Esophagus muscularis mucosa (tissue), 4 donors: Measurements from ENCODE around the gene AATK. TPM values are rescaled to one million over a fixed set of nuclear protein-coding genes. Genes with fewer than 3 reads are reported as not detected.

Source experiments
- DNase-seq: peaks from one replicate; pipeline ENCODE4 v3.0.0-alpha.2; 2017; ENCODE audit errors: extremely low spot score
- H3K27ac ChIP-seq, 4 donors: fragments of 200-600 bp; sonication (generic); replicated peaks in 1 of 4; 1 replicate in 3 of 4; 2 replicates in 1 of 4; pipeline ENCODE4 v1.5.1; 2016 to 2019; ENCODE audit warnings: mild to moderate bottlenecking in 1 of 4
- H3K27me3 ChIP-seq, 4 donors: fragments of 200-600 bp; sonication (generic); one replicate each; pipeline versions ENCODE4 v1.5.1 to v1.6.0; 2016 to 2019
- H3K36me3 ChIP-seq, 4 donors: fragments of 200-600 bp; sonication (generic); one replicate each; pipeline ENCODE4 v1.5.1; 2016 to 2019
- H3K4me1 ChIP-seq, 4 donors: fragments of 200-600 bp; sonication (generic); one replicate each; pipeline ENCODE4 v1.5.1; 2016 to 2019
- H3K4me3 ChIP-seq, 4 donors: fragments of 200-600 bp; sonication (generic); 1 replicate in 2 of 4; 2 replicates in 2 of 4; pipeline ENCODE4 v1.5.1; 2016 to 2019; ENCODE audit warnings: mild to moderate bottlenecking in 4 of 4, moderate library complexity in 1 of 4
- H3K9me3 ChIP-seq, 4 donors: fragments of 200-600 bp; sonication (generic); 1 replicate in 3 of 4; 2 replicates in 1 of 4; pipeline ENCODE4 v1.5.1; 2016 to 2019
- EP300 ChIP-seq: sonication (generic); formaldehyde crosslinking; IDR thresholded peaks from one replicate; pipeline ENCODE4 v1.6.1; 2017; ENCODE audit warnings: antibody characterized with exemption
- POLR2A ChIP-seq: fragments of 450-650 bp; IDR thresholded peaks from one replicate; pipeline ENCODE4 v1.6.1; 2017; ENCODE audit warnings: antibody characterized with exemption, moderate library complexity, mild to moderate bottlenecking, low read depth
- POLR2AphosphoS5 ChIP-seq, 2 donors: sonication (generic); formaldehyde crosslinking; IDR thresholded peaks; one replicate each; pipeline ENCODE4 v1.6.1; 2017; ENCODE audit warnings: antibody characterized with exemption in 2 of 2
- WGBS: methylation state at CpG from one replicate; pipeline ENCODE4 v1.1.5; 2018; 5-methylcytosine and 5-hydroxymethylcytosine counted together
- intact Hi-C: fragments of 100-400 bp; cut with DNase I; formaldehyde crosslinking; loops from one replicate; pipeline ENCODE4 v1.15.1; 2023
- total RNA-seq, 4 donors: library from RNA; depleted of rRNA; stranded (reverse); fragments of >200 nt; gene quantifications; one replicate each; pipeline versions ENCODE4 v1.1.0 to v1.2.1, GENCODE V29; 2016
- TF ChIP-seq, protein P1 (sequence below), 3 experiments: fragments of 200-600 bp in 2 of 3; fragments of 450-650 bp in 1 of 3; sonication (generic) in 2 of 3; IDR thresholded peaks; one replicate each; pipeline ENCODE4 v1.5.1; 2017 to 2019; ENCODE audit warnings: antibody characterized with exemption in 3 of 3, mild to moderate bottlenecking in 2 of 3, moderate library complexity in 1 of 3

The AATK gene
- total RNA-seq, 4 donors from 2014 or later, result 13.7 to 24.6 (median 16.0) TPM

GRCh38 chr17:81138500-81138899 is 27.5 kb downstream of the AATK start:
- Histone ChIP-seq H3K9me3 (no peaks in the 10 kb centered on the region), H3K4me1 (peaks cover 9 to 23% (median 10%) of the 10 kb centered on the region in 4 donors), H3K27ac (no peak overlapping the region), H3K4me3 (no peak overlapping the region), H3K27me3 (no peaks in the 10 kb centered on the region), H3K36me3 (peaks cover 0 to 5% (median 0%) of the 10 kb centered on the region in 4 donors)
- DNase-seq, result no peak
- intact Hi-C loops, result no loop called here
- WGBS, result 93% methylated on average over 25 of the region's 25 CpGs
- TF ChIP-seq POLR2A (no peak), POLR2AphosphoS5 (IDR thresholded peaks at IDR 0.05) (no peak), EP300 (no peak)
- TF ChIP-seq, protein P1, sequence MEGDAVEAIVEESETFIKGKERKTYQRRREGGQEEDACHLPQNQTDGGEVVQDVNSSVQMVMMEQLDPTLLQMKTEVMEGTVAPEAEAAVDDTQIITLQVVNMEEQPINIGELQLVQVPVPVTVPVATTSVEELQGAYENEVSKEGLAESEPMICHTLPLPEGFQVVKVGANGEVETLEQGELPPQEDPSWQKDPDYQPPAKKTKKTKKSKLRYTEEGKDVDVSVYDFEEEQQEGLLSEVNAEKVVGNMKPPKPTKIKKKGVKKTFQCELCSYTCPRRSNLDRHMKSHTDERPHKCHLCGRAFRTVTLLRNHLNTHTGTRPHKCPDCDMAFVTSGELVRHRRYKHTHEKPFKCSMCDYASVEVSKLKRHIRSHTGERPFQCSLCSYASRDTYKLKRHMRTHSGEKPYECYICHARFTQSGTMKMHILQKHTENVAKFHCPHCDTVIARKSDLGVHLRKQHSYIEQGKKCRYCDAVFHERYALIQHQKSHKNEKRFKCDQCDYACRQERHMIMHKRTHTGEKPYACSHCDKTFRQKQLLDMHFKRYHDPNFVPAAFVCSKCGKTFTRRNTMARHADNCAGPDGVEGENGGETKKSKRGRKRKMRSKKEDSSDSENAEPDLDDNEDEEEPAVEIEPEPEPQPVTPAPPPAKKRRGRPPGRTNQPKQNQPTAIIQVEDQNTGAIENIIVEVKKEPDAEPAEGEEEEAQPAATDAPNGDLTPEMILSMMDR (IDR thresholded peaks at IDR 0.05), result no peak

- intact Hi-C loops, result no loop called here
- H3K27me3 ChIP-seq, result no peaks in the 10 kb centered on the region
- H3K4me1 ChIP-seq, result peaks cover 7 to 19% (median 9%) of the 10 kb centered on the region in 4 donors
- H3K4me3 ChIP-seq, result no peak overlapping the region
- H3K36me3 ChIP-seq, result peaks cover 0 to 5% (median 0%) of the 10 kb centered on the region in 4 donors
- no peak overlapping the region for H3K27ac ChIP-seq
- no peak for TF ChIP-seq POLR2A
- WGBS, result 90% methylated on average over 15 of the region's 15 CpGs
- no peak for DNase-seq
- no peaks in the 10 kb centered on the region for H3K9me3 ChIP-seq
Observed at GRCh38 chr17:81138083-81138482, 27.9 kb downstream of the AATK start.

DNA sequence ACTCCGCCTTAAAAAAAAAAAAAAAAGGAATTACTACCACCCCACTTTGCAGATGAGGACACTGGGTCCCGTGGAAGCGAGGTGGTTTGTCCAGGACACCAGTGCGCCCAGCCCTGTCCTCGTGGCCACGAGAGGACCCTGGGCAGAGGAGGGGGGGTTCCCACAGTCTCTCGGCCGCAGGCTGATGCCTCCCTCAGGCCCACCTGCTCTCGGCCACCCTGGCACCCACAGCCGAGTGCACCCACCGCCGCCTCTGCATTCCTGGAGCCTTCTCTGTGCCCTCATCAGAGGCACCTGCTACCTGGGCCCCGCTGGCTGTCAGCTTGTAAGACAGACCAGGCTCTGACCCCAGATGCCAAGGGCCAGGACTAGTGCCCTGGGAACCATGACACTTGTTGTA is 28.8 kb downstream of the AATK start:
- peaks cover 0 to 11% (median 2%) of the 10 kb centered on the region in 4 donors for H3K4me1 ChIP-seq
- H3K36me3 ChIP-seq, result peaks cover 0 to 5% (median 0%) of the 10 kb centered on the region in 4 donors
- intact Hi-C loops, result no loop called here

GRCh38 chr17:81136366-81136765 is 29.7 kb downstream of the AATK start:
- TF ChIP-seq, protein P1 (IDR thresholded peaks at IDR 0.05), result no peak
- TF ChIP-seq POLR2AphosphoS5 (IDR thresholded peaks at IDR 0.05) (no peak), POLR2A (no peak), EP300 (no peak)
- Histone ChIP-seq H3K27ac (no peak overlapping the region), H3K36me3 (peaks cover 0 to 5% (median 0%) of the 10 kb centered on the region in 4 donors), H3K9me3 (no peaks in the 10 kb centered on the region), H3K27me3 (no peaks in the 10 kb centered on the region), H3K4me1 (peaks cover 0 to 9% (median 1%) of the 10 kb centered on the region in 4 donors), H3K4me3 (no peak overlapping the region)
- intact Hi-C loops, result no loop called here
- 88% methylated on average over 8 of the region's 8 CpGs for WGBS
- DNase-seq, result no peak

More for the DNA sequence above, 28.8 kb downstream of the AATK start:
- H3K9me3 ChIP-seq, result no peaks in the 10 kb centered on the region
- no peak overlapping the region for H3K27ac ChIP-seq
- TF ChIP-seq POLR2A, result no peak
- TF ChIP-seq, protein P1 (IDR thresholded peaks at IDR 0.05), result no peak
- no peak for TF ChIP-seq POLR2AphosphoS5 (IDR thresholded peaks at IDR 0.05)
- WGBS, result 88% methylated on average over 8 of the region's 13 CpGs
- no peaks in the 10 kb centered on the region for H3K27me3 ChIP-seq
- DNase-seq, result no peak
- H3K4me3 ChIP-seq, result no peak overlapping the region

DNA sequence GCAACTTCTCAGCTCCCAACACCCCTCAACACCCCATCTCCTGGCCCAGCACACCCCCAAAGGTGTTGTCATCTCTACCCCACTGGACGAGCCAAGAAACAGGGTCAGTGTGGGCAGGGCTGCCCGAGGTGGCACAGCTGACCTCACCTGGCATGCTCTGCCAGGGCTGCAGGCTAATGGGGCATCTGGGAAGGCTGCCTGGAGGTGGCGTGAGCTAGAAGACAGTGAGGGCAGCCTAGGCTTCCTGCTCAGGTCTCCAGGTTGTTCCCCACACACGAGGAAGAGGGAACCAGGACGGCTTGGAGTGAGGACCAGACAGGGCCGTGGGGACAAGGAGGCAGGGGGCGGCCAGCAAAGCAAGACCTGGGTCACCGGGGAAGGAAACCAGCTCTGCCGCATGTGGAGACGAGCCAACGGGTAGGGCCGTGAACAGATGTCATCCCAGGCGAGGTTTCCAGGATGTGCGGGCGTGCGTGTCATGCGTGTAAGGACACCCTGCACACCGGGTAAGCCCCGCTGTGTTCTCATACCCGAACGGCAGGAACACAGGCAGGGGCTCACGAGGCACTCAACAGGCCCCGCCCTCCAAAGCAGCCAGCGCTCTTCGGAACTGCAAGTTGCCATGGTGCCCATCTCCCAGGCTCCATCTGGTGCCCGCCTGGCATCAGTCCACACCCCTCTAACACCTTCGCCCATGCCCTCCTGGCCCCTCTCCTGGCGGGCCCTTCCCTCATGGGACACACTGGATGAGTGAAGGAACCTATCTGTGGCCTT is 30.3 kb downstream of the AATK start:
- H3K36me3 ChIP-seq, result peaks cover 0 to 5% (median 0%) of the 10 kb centered on the region in 4 donors
- TF ChIP-seq, protein P1 (IDR thresholded peaks at IDR 0.05), result no peak
- no peak for TF ChIP-seq EP300
- TF ChIP-seq POLR2A, result no peak
- TF ChIP-seq POLR2AphosphoS5 (IDR thresholded peaks at IDR 0.05), result no peak

More for the DNA sequence above, 30.3 kb downstream of the AATK start:
- intact Hi-C loops, result no loop called here
- no peaks in the 10 kb centered on the region for H3K9me3 ChIP-seq
- no peak overlapping the region for H3K27ac ChIP-seq
- peaks cover 0 to 9% (median 1%) of the 10 kb centered on the region in 4 donors for H3K4me1 ChIP-seq
- no peaks in the 10 kb centered on the region for H3K27me3 ChIP-seq
- DNase-seq, result no peak
- no peak overlapping the region for H3K4me3 ChIP-seq
- 83% methylated on average over 26 of the region's 28 CpGs for WGBS
